ENCODE data around the gene TSACC.

DNA sequence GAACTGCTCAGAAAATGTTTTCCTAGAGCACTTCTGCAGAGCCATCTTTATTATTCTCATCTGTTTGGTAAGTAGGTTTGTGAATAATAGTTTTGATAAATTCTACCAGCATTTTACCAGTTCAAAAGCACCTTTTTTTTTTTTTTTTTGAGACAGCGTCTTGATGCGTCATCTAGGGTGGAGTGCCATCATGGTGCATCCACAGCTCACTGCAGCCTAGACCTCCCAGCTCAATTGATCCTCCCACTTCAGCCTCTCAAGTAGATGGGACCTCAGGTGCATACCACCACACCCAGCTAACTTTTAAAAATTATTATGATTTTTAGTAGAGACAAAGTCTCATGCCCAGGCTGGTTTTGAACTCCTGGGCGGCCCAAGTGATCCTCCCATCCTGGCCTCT, 20.9 kb downstream of the TSACC start:
- TF ChIP-seq MYC (IDR thresholded peaks at IDR 0.05; ENCODE audit: low read depth, low read length) (no peak), MYC (CRISPR knock-in tag; IDR thresholded peaks at IDR 0.05; ENCODE audit: borderline replicate concordance, low read depth) (no peak), JUND (IDR thresholded peaks at IDR 0.05; ENCODE audit: borderline replicate concordance, low read depth, low read length) (no peak), JUND (tag; IDR thresholded peaks at IDR 0.05; ENCODE audit: borderline replicate concordance, low read depth, low read length) (no peak), ZNF785 (CRISPR knock-in tag; IDR thresholded peaks at IDR 0.05) (no peak)

Data from K562 (cell line).